NCI-H1436 (cell line): Measurements from ENCODE around the gene GNAS.

Experiments used
- DNase-seq: peaks from one replicate; lab custom pipeline; 2025; lab: John Stamatoyannopoulos, UW

The GNAS gene

GRCh38 chr20:58899512-58899911, 47.0 kb downstream of the GNAS start:
- DNase-seq, result no peak

DNA sequence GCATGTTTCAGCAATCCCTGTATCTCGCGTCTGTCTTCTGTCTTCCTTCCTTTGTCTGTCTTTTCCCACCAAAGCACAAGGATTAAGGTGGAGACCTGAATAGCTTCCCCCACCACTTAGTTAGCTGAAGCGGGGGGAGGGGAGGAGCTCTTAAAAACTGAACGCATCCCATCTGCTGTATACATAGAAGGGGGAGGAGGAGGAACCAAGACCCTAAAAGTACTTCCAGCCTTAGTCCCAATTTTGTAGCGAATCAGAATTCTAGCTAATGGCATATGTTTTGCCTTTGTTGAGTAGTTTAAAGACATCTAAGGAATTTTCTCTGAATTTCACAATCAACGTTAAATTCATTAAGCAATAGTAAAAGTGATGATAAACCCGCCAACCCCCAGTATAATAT, 47.9 kb downstream of the GNAS start:
- no peak for DNase-seq

GRCh38 chr20:58901488-58902402, 49.2 kb downstream of the GNAS start:
- no peak for DNase-seq

DNA sequence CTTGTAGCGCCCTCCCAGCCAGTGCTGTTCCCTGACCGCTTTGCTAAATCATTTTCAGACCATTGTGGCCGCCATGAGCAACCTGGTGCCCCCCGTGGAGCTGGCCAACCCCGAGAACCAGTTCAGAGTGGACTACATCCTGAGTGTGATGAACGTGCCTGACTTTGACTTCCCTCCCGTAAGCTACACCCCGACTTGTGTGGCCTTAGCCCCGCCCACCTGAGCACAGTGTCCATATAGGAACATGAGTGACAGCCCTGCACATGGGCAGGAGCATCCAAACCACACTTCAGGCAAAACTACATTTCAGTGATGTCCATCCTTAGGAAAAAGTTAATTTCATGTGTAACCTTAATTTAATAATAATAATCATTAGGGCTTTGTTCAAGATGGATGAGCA, 51.1 kb downstream of the GNAS start:
- DNase-seq, result no peak

GRCh38 chr20:58905236-58905635, 52.7 kb downstream of the GNAS start:
- DNase-seq, result no peak

GRCh38 chr20:58906111-58906510, 53.6 kb downstream of the GNAS start:
- no peak for DNase-seq

DNA sequence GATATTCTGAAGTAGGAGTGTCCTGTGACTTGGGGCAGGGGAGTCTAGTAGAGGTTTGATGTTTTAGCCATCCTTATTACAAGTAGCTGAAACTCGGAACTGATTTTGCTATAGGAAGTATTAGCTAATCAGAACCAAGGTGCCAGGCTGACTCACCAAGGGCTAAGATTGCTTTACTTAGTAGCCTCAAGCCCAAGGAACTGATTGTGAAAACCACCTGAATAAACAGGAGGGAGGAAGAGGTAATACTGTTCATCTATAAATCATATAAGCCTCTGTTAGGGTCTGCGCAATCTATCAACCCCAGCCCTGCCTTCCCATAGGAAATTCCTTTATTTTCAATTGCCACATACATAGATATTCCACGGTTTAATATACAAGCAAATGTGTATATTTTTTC, 54.4 kb downstream of the GNAS start:
- no peak for DNase-seq

GRCh38 chr20:58907320-58908137, 55.0 kb downstream of the GNAS start:
- DNase-seq, result no peak

GRCh38 chr20:58908221-58908620, 55.7 kb downstream of the GNAS start:
- no peak for DNase-seq

GRCh38 chr20:58908941-58909340, 56.4 kb downstream of the GNAS start:
- DNase-seq, result no peak

DNA sequence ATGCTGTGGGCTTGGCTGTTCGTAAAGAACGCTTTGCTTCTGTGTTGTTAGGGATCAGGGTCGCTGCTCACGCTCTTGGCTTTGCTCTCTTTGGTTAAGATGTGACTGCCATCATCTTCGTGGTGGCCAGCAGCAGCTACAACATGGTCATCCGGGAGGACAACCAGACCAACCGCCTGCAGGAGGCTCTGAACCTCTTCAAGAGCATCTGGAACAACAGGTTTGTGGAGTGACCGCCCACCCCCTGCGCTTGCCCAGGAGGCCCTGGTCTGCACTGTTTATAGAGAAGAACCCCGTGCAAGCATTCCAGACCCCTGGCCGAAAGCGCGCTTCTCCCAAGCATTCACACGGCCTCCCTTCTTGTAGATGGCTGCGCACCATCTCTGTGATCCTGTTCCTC, 57.1 kb downstream of the GNAS start:
- no peak for DNase-seq

GRCh38 chr20:58910473-58910872, 58.0 kb downstream of the GNAS start:
- DNase-seq, result no peak

GRCh38 chr20:58911309-58911708, 58.8 kb downstream of the GNAS start:
- no peak for DNase-seq

DNA sequence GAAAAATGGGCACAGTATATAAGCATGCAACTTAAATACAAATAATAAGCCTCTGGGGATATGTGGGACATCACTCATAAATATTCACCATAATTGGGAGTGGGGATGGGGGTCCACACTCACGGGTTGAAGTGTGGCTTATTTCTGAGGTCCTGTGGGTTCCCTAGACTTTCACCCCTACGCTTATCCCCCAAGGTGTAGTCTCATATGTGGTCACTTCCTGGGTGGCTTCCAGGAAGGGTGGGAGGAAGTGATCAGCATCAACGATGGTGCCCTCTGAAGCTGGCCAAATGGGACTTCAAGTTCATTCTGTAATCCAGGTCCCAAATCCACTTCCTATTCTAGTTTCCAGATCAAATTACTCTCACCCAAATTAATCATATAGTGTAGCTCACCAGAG, 59.5 kb downstream of the GNAS start:
- no peak for DNase-seq

DNA sequence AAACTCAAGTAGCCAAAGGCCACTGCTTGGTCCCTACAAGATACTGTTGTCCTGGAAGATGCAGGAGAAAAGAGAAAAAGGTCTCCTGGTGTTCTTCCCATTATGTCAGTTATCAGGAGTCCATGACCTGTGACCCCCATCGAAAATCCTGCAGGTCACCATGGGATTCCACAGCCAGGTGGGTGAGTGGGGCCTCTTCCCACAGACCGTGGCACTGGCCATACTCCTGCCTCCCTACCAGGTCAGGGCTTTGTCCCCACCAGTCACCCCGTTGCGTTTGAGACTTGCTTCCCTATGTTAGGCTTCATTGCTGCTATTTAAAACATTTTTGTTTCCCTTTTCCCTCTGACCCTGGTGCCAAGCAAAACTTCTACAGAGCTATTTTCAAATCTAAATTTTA, 60.6 kb downstream of the GNAS start:
- DNase-seq, result no peak

DNA sequence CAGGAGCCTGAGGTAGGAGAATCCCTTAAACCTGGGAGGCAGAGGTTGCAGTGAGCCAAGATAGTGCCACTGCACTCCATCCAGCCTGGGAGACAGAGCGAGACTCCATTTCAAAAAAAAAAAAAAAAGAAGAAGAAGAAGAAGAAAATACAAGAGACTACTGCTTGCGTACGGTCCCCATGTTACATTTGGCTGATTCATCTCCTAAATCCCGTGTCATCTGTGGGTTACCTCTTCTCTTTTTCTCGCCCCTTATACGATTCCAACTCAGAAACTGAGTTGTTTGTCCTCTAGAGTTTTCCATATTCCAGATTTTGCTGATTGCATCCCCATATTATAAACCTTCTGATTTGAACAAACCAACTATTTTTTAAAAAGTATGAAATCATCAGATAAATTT, 66.1 kb downstream of the GNAS start:
- no peak for DNase-seq

GRCh38 chr20:58921564-58921963, 69.0 kb downstream of the GNAS start:
- peak; percentile 57 for DNase-seq

- no peak for DNase-seq
These were observed 69.5 kb downstream of the GNAS start for GRCh38 chr20:58922036-58922435.

- DNase-seq, result no peak
These were observed 70.7 kb downstream of the GNAS start for GRCh38 chr20:58923117-58923712.

GRCh38 chr20:58926802-58927489, 74.4 kb downstream of the GNAS start:
- DNase-seq, result no peak

DNA sequence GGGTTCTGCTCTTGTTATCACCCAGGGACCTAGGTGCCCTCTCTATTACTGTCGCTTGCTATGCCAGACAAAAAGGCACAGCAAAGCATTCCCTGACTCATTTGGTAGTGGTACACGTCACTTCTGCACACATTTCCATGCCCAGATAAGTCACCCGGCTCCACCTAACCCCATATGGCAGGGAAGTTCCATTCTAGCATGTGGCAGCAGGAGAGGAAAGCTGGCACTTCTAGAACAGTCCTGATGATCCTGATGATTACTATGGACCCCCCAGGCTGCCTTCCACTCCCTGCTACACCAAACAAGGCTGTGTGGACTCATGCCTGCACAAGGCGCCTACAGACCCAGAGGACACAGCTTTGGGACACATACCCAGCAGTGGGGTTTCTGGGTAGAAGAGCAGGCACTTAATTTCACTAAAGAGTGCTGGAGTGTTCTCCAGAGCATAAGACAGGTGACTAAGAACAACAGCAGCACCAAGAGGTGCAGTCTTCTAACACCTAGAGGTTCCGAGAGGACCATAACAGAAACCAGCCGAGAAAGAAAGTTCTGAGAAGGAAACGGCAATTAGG, 75.1 kb downstream of the GNAS start:
- no peak for DNase-seq

GRCh38 chr20:58930496-58930895, 78.0 kb downstream of the GNAS start:
- no peak for DNase-seq
